Uterus (tissue), 4 donors: ENCODE measurements around the gene NEDD4. TPM values are rescaled to one million over a fixed set of nuclear protein-coding genes. Genes with fewer than 3 reads are reported as not detected.
A peak's percentile ranks its signal among the peaks of the same experiment; 100 is the strongest.
"Not testable (repeated sequence)": the region's sequence is repeated elsewhere in the genome, so short reads cannot be mapped to it uniquely, and the experiment has no call there.

Source experiments
- DNase-seq, 2 donors: peaks; one replicate each; pipeline ENCODE4 v3.0.0-alpha.2; 2019 to 2020
- H3K27ac ChIP-seq, 2 donors: fragments of 200-600 bp; sonication (generic); 1 replicate in 1 of 2; 2 replicates in 1 of 2; pipeline ENCODE4 v1.5.1; 2016 to 2018
- H3K27me3 ChIP-seq, 2 donors: fragments of 200-600 bp; sonication (generic); one replicate each; pipeline ENCODE4 v1.5.1; 2018 to 2019; ENCODE audit warnings: control low read depth in 1 of 2
- H3K36me3 ChIP-seq, 2 donors: fragments of 200-600 bp; sonication (generic); one replicate each; pipeline ENCODE4 v1.5.1; 2019; ENCODE audit warnings: control low read depth in 1 of 2
- H3K4me1 ChIP-seq, 2 donors: fragments of 200-600 bp; sonication (generic); one replicate each; pipeline ENCODE4 v1.5.1; 2018 to 2019; ENCODE audit warnings: control low read depth in 1 of 2
- H3K4me3 ChIP-seq, 2 donors: fragments of 200-600 bp; sonication (generic); 1 replicate in 1 of 2; 2 replicates in 1 of 2; pipeline ENCODE4 v1.5.1; 2018 to 2019; ENCODE audit warnings: mild to moderate bottlenecking in 1 of 2
- H3K9me3 ChIP-seq, 2 donors: fragments of 200-600 bp; sonication (generic); one replicate each; pipeline ENCODE4 v1.5.1; 2019; ENCODE audit warnings: control low read depth in 1 of 2
- CTCF ChIP-seq, 4 experiments: fragments of 200-600 bp in 2 of 4; fragments of 450-650 bp in 2 of 4; sonication (generic) in 2 of 4; IDR thresholded peaks; one replicate each; pipeline ENCODE4 v1.5.1; 2016 to 2019; ENCODE audit warnings: antibody characterized with exemption in 4 of 4, mild to moderate bottlenecking in 2 of 4, moderate library complexity in 1 of 4
- POLR2A ChIP-seq, 2 donors: fragments of 450-650 bp; IDR thresholded peaks; one replicate each; pipeline ENCODE4 v1.6.1; 2016; ENCODE audit warnings: antibody characterized with exemption in 2 of 2, mild to moderate bottlenecking in 1 of 2, moderate library complexity in 1 of 2
- intact Hi-C: fragments of 100-400 bp; cut with DNase I; formaldehyde crosslinking; loops from one replicate; pipeline ENCODE4 v1.15.1; 2023; ENCODE audit warnings: low total_unique reads
- total RNA-seq, 4 donors: library from RNA; depleted of rRNA in 3 of 4; stranded (reverse); fragments of >200 nt in 3 of 4; gene quantifications; one replicate each; pipeline versions ENCODE4 v1.1.0 to v1.2.4, GENCODE V29; 2014 to 2023
- donor health status: DM: yes; HTN: yes; CAD: no.

The NEDD4 gene
- total RNA-seq, 4 donors from 2014 or later: 13.3 to 44.0 (median 35.6) TPM

GRCh38 chr15:55872471-55872870, 120.9 kb downstream of the NEDD4 start:
- H3K9me3 ChIP-seq: no peaks in the 10 kb centered on the region
- no peaks in the 10 kb centered on the region for H3K36me3 ChIP-seq
- H3K27ac ChIP-seq: peak overlapping the region in 1 of 2 donors; percentile 52
- no peaks in the 10 kb centered on the region for H3K27me3 ChIP-seq
- no peak overlapping the region for H3K4me3 ChIP-seq
- TF ChIP-seq CTCF (IDR thresholded peaks at IDR 0.05) (no peak), POLR2A (IDR thresholded peaks at IDR 0.05) (no peak)
- no peak for DNase-seq
- H3K4me1 ChIP-seq: no peaks in the 10 kb centered on the region
- intact Hi-C loops: no loop called here

- Histone ChIP-seq H3K27ac (no peak overlapping the region), H3K36me3 (no peaks in the 10 kb centered on the region), H3K9me3 (no peaks in the 10 kb centered on the region), H3K27me3 (no peaks in the 10 kb centered on the region), H3K4me1 (no peaks in the 10 kb centered on the region), H3K4me3 (no peak overlapping the region)
- no peak for TF ChIP-seq POLR2A (IDR thresholded peaks at IDR 0.05)
- no peak for TF ChIP-seq CTCF (IDR thresholded peaks at IDR 0.05)
- DNase-seq: no peak
- intact Hi-C loops: no loop called here
These were observed 123.8 kb downstream of the NEDD4 start for GRCh38 chr15:55869660-55870059.

- Histone ChIP-seq H3K4me3 (no peak overlapping the region), H3K4me1 (no peaks in the 10 kb centered on the region), H3K36me3 (no peaks in the 10 kb centered on the region), H3K27me3 (no peaks in the 10 kb centered on the region), H3K9me3 (no peaks in the 10 kb centered on the region), H3K27ac (no peak overlapping the region)
- no peak for TF ChIP-seq CTCF (IDR thresholded peaks at IDR 0.05)
- TF ChIP-seq POLR2A (IDR thresholded peaks at IDR 0.05): no peak
- DNase-seq: no peak
- intact Hi-C loops: no loop called here
These were observed 124.7 kb downstream of the NEDD4 start for GRCh38 chr15:55868707-55869106.

GRCh38 chr15:55868291-55868690, 125.1 kb downstream of the NEDD4 start:
- H3K27me3 ChIP-seq, H3K4me3 ChIP-seq, H3K27ac ChIP-seq, H3K9me3 ChIP-seq, intact Hi-C loops, H3K36me3 ChIP-seq, DNase-seq, H3K4me1 ChIP-seq: not testable (repeated sequence)

- H3K36me3 ChIP-seq: no peaks in the 10 kb centered on the region
- H3K4me1 ChIP-seq: no peaks in the 10 kb centered on the region
- no peak overlapping the region for H3K27ac ChIP-seq
- no peaks in the 10 kb centered on the region for H3K9me3 ChIP-seq
- DNase-seq: no peak
- intact Hi-C loops: no loop called here
- no peaks in the 10 kb centered on the region for H3K27me3 ChIP-seq
- no peak overlapping the region for H3K4me3 ChIP-seq
- no peak for TF ChIP-seq POLR2A (IDR thresholded peaks at IDR 0.05)
- TF ChIP-seq CTCF (IDR thresholded peaks at IDR 0.05): no peak
These were observed 129.5 kb downstream of the NEDD4 start for GRCh38 chr15:55863911-55864310.

- Histone ChIP-seq H3K27ac (no peak overlapping the region), H3K4me3 (no peak overlapping the region), H3K9me3 (no peaks in the 10 kb centered on the region), H3K36me3 (no peaks in the 10 kb centered on the region), H3K4me1 (no peaks in the 10 kb centered on the region), H3K27me3 (no peaks in the 10 kb centered on the region)
- DNase-seq: no peak
- intact Hi-C loops: no loop called here
- no peak for TF ChIP-seq POLR2A (IDR thresholded peaks at IDR 0.05)
- TF ChIP-seq CTCF (IDR thresholded peaks at IDR 0.05): no peak
These were observed 132.3 kb downstream of the NEDD4 start for GRCh38 chr15:55861115-55861514.
